ENCODE data around the gene MED25.

DNA sequence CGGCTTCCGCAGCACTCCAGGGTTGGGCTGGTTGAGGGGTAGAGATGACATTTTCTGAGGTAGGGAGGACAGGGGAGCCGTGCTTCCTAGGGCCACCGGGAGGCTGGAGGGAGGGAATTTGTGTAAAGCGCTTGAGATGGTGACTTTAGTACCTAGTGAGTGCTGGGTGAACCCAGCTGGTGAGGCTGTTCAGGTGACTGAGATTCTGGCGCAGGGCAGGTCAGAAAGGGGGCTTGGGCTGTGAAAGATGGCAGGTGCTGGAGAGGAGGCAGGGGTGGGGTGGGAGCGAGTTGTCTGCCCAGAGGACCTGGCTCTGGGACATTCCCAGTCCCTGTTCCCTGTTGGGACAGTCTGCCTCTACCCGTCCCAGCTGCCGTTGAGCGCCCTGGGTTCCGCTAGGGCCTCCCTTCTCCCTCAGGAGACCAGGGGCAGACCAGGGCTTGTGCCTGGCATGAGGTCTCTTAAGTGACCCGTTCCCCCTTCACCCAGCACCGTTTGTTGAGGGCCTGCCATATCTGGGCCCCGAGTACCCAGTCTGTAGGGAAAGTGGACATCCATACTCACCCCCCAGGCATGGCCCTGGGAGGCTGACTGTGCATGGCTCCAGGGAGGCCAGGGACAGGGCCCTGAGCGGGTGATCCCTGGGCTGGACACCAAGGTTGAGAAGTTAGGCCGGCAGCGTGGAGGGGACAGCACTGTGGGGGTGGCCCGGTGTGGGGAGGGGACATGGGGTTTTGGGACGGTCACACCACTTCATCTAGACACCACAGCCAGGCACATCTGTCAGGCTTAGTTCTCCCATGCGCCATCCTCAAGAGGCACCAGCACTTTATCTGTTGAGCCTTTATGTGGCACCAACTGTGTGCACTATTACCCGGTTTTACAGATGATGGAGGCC is 37.8 kb downstream of the MED25 start:
- no peak for TF ChIP-seq EP300 (conservative IDR thresholded peaks at IDR 0.05; ENCODE audit: poor library complexity, severe bottlenecking)
- TF ChIP-seq, protein P1, sequence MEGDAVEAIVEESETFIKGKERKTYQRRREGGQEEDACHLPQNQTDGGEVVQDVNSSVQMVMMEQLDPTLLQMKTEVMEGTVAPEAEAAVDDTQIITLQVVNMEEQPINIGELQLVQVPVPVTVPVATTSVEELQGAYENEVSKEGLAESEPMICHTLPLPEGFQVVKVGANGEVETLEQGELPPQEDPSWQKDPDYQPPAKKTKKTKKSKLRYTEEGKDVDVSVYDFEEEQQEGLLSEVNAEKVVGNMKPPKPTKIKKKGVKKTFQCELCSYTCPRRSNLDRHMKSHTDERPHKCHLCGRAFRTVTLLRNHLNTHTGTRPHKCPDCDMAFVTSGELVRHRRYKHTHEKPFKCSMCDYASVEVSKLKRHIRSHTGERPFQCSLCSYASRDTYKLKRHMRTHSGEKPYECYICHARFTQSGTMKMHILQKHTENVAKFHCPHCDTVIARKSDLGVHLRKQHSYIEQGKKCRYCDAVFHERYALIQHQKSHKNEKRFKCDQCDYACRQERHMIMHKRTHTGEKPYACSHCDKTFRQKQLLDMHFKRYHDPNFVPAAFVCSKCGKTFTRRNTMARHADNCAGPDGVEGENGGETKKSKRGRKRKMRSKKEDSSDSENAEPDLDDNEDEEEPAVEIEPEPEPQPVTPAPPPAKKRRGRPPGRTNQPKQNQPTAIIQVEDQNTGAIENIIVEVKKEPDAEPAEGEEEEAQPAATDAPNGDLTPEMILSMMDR (IDR thresholded peaks at IDR 0.05; ENCODE audit: poor library complexity, severe bottlenecking) = no peak
- TF ChIP-seq TAF1 (IDR thresholded peaks at IDR 0.05; ENCODE audit: low read depth) = no peak
- TF ChIP-seq EZH2 (IDR thresholded peaks at IDR 0.05; ENCODE audit: borderline replicate concordance, insufficient read depth, low read length, poor library complexity, severe bottlenecking) = no peak
- TF ChIP-seq RAD21 (conservative IDR thresholded peaks at IDR 0.05) = no peak
- no peak for TF ChIP-seq MXI1 (conservative IDR thresholded peaks at IDR 0.05; ENCODE audit: poor library complexity, severe bottlenecking)
- no peak for TF ChIP-seq POLR2AphosphoS5 (IDR thresholded peaks at IDR 0.05)
- TF ChIP-seq SMC3 (conservative IDR thresholded peaks at IDR 0.05; ENCODE audit: poor library complexity) = no peak
